Muscle of leg (tissue), 11 donors: ENCODE results near the gene RBMS1. TPM values are rescaled to one million over a fixed set of nuclear protein-coding genes. Genes with fewer than 3 reads are reported as not detected.

Experiments used
- DNase-seq: peaks from one replicate; pipeline ENCODE4 v3.0.0; 2013
- H3K27ac ChIP-seq: one replicate; pipeline ENCODE4 v1.5.1; 2013; ENCODE audit warnings: mild to moderate bottlenecking, low read length, control low read depth
- H3K27me3 ChIP-seq: one replicate; pipeline ENCODE4 v1.6.1; 2013; ENCODE audit warnings: low read length; ENCODE audit not compliant: control insufficient read depth, insufficient read depth
- H3K36me3 ChIP-seq: one replicate; pipeline ENCODE4 v1.6.1; 2013; ENCODE audit warnings: low read length; ENCODE audit not compliant: control insufficient read depth, insufficient read depth
- H3K4me1 ChIP-seq: one replicate; pipeline ENCODE4 v1.6.1; 2013; ENCODE audit warnings: low read length; ENCODE audit not compliant: control insufficient read depth, insufficient read depth
- H3K4me3 ChIP-seq: one replicate; pipeline ENCODE4 v1.5.1; 2013; ENCODE audit warnings: low read length, control low read depth
- H3K9me3 ChIP-seq: replicated peaks from 2 replicates; pipeline ENCODE4 v1.6.1; 2013; ENCODE audit warnings: low read depth, low read length; ENCODE audit not compliant: control insufficient read depth
- WGBS: methylation state at CpG from one replicate; pipeline ENCODE4 v1.1.5; 2013; ENCODE audit warnings: missing lambda C conversion rate; ENCODE audit not compliant: insufficient coverage; 5-methylcytosine and 5-hydroxymethylcytosine counted together
- polyA plus RNA-seq, 8 donors: library from polyadenylated mRNA; unstranded; fragments of 120-200 nt; gene quantifications; one replicate each; pipeline versions ENCODE4 v1.2.1 to v1.2.3, GENCODE V29; 2013; ENCODE audit warnings: inconsistent platforms in 1 of 8, low replicate concordance in 1 of 8; ENCODE audit not compliant: insufficient read length in 8 of 8, insufficient read depth in 1 of 8
- total RNA-seq: library from RNA; stranded (reverse); fragments of 120-200 nt; gene quantifications from one replicate; pipeline ENCODE4 v1.2.4, GENCODE V29; 2013

Gene RBMS1
- total and polyA plus RNA-seq, 9 donors = 41.4 to 71.7 (median 56.6) TPM

- Histone ChIP-seq H3K27ac (no peak overlapping the region), H3K27me3 (no peaks in the 10 kb centered on the region), H3K4me3 (no peak overlapping the region), H3K4me1 (peaks cover 19% of the 10 kb centered on the region), H3K36me3 (no peaks in the 10 kb centered on the region), H3K9me3 (no peaks in the 10 kb centered on the region)
- WGBS = 67% methylated on average over 2 of the region's 6 CpGs
- no peak for DNase-seq
Observed at GRCh38 chr2:160377204-160377995, 116.2 kb downstream of the RBMS1 start.

GRCh38 chr2:160376576-160376975, 117.0 kb downstream of the RBMS1 start:
- H3K4me3 ChIP-seq = no peak overlapping the region
- H3K36me3 ChIP-seq = no peaks in the 10 kb centered on the region
- H3K4me1 ChIP-seq = peaks cover 23% of the 10 kb centered on the region
- no peak for DNase-seq
- H3K27ac ChIP-seq = no peak overlapping the region
- H3K27me3 ChIP-seq = no peaks in the 10 kb centered on the region
- H3K9me3 ChIP-seq = no peaks in the 10 kb centered on the region
- no CpG with 5 or more reads among the region's 4 CpGs for WGBS

- peaks cover 25% of the 10 kb centered on the region for H3K4me1 ChIP-seq
- no peak overlapping the region for H3K4me3 ChIP-seq
- no CpG with 5 or more reads among the region's 2 CpGs for WGBS
- no peaks in the 10 kb centered on the region for H3K36me3 ChIP-seq
- no peaks in the 10 kb centered on the region for H3K9me3 ChIP-seq
- H3K27ac ChIP-seq = peak overlapping the region; percentile 17
- H3K27me3 ChIP-seq = no peaks in the 10 kb centered on the region
- DNase-seq = peak; percentile 74
Observed at GRCh38 chr2:160375802-160376469, 117.7 kb downstream of the RBMS1 start.

GRCh38 chr2:160375037-160375436, 118.6 kb downstream of the RBMS1 start:
- 60% methylated on average over 1 of the region's 4 CpGs for WGBS
- H3K27ac ChIP-seq = no peak overlapping the region
- no peaks in the 10 kb centered on the region for H3K27me3 ChIP-seq
- no peak overlapping the region for H3K4me3 ChIP-seq
- H3K9me3 ChIP-seq = no peaks in the 10 kb centered on the region
- H3K4me1 ChIP-seq = peaks cover 21% of the 10 kb centered on the region
- no peaks in the 10 kb centered on the region for H3K36me3 ChIP-seq
- DNase-seq = no peak

GRCh38 chr2:160373666-160374065, 119.9 kb downstream of the RBMS1 start:
- Histone ChIP-seq H3K9me3 (no peaks in the 10 kb centered on the region), H3K4me1 (peaks cover 24% of the 10 kb centered on the region), H3K36me3 (no peaks in the 10 kb centered on the region), H3K27me3 (no peaks in the 10 kb centered on the region), H3K4me3 (no peak overlapping the region), H3K27ac (no peak overlapping the region)
- DNase-seq = no peak

GRCh38 chr2:160373263-160373662, 120.3 kb downstream of the RBMS1 start:
- Histone ChIP-seq H3K27ac (no peak overlapping the region), H3K9me3 (no peaks in the 10 kb centered on the region), H3K4me3 (no peak overlapping the region), H3K36me3 (no peaks in the 10 kb centered on the region), H3K4me1 (peaks cover 27% of the 10 kb centered on the region), H3K27me3 (no peaks in the 10 kb centered on the region)
- WGBS = no CpG with 5 or more reads among the region's 2 CpGs
- no peak for DNase-seq

- Histone ChIP-seq H3K27me3 (no peaks in the 10 kb centered on the region), H3K27ac (peak overlapping the region; percentile 26), H3K4me1 (peaks cover 33% of the 10 kb centered on the region), H3K9me3 (no peaks in the 10 kb centered on the region), H3K36me3 (no peaks in the 10 kb centered on the region), H3K4me3 (no peak overlapping the region)
- DNase-seq = peak; percentile 70
Observed at GRCh38 chr2:160372585-160372984, 121.0 kb downstream of the RBMS1 start.

GRCh38 chr2:160372010-160372356, 121.6 kb downstream of the RBMS1 start:
- WGBS = no CpG with 5 or more reads among the region's 1 CpG
- no peaks in the 10 kb centered on the region for H3K36me3 ChIP-seq
- no peaks in the 10 kb centered on the region for H3K9me3 ChIP-seq
- H3K27ac ChIP-seq = no peak overlapping the region
- DNase-seq = no peak
- H3K4me1 ChIP-seq = peaks cover 34% of the 10 kb centered on the region
- no peak overlapping the region for H3K4me3 ChIP-seq
- no peaks in the 10 kb centered on the region for H3K27me3 ChIP-seq

- peak; percentile 56 for DNase-seq
- H3K9me3 ChIP-seq = no peaks in the 10 kb centered on the region
- H3K27ac ChIP-seq = no peak overlapping the region
- peaks cover 34% of the 10 kb centered on the region for H3K4me1 ChIP-seq
- H3K4me3 ChIP-seq = no peak overlapping the region
- no peaks in the 10 kb centered on the region for H3K36me3 ChIP-seq
- no peaks in the 10 kb centered on the region for H3K27me3 ChIP-seq
- WGBS = 13% methylated on average over 4 of the region's 8 CpGs
Observed at GRCh38 chr2:160371251-160372009, 122.2 kb downstream of the RBMS1 start.
